ENCODE measurements around the gene KRT73. TPM values are rescaled to one million over a fixed set of nuclear protein-coding genes. Genes with fewer than 3 reads are reported as not detected.

KRT73 gene
- polyA plus RNA-seq, 1 experiment, result not detected

- DNase-seq (ENCODE audit: low read depth), result no peak
- POLR2A ChIA-PET, result no interaction called here
- no peak for TF ChIP-seq CTCF (IDR thresholded peaks at IDR 0.05; ENCODE audit: insufficient read depth, low read depth, low read length)
- Histone ChIP-seq H3K4me3 (ENCODE audit: low read depth, low read length) (no peak overlapping the region), H3K27me3 (ENCODE audit: control insufficient read depth, insufficient read depth, low read length) (peaks cover 13% of the 10 kb centered on the region), H3K36me3 (ENCODE audit: control insufficient read depth, insufficient read depth, low read length) (no peaks in the 10 kb centered on the region)
- CTCF ChIA-PET, result interaction anchor here (0.8 kb wide), 1 partner anchor 315 kb away, joined by 3 read pairs; no protein-coding TSS in a partner anchor
Measured at GRCh38 chr12:52570511-52570910, 47.8 kb downstream of the KRT73 start.

GRCh38 chr12:52568111-52568510, 50.2 kb downstream of the KRT73 start:
- no peak for TF ChIP-seq CTCF (IDR thresholded peaks at IDR 0.05; ENCODE audit: insufficient read depth, low read depth, low read length)
- ChIA-PET POLR2A (no interaction called here), CTCF (interaction anchor here (1.2 kb wide), 1 partner anchor 311 kb away, joined by 4 read pairs; no protein-coding TSS in a partner anchor)
- Histone ChIP-seq H3K27me3 (ENCODE audit: control insufficient read depth, insufficient read depth, low read length) (peaks cover 17% of the 10 kb centered on the region), H3K36me3 (ENCODE audit: control insufficient read depth, insufficient read depth, low read length) (no peaks in the 10 kb centered on the region), H3K4me3 (ENCODE audit: low read depth, low read length) (no peak overlapping the region)
- no peak for DNase-seq (ENCODE audit: low read depth)

- H3K4me3 ChIP-seq (ENCODE audit: low read depth, low read length), result no peak overlapping the region
- CTCF ChIA-PET, result interaction anchor here (0.7 to 1.1 kb wide), 3 partner anchors 59 to 312 kb away, joined by 3 read pairs; no protein-coding TSS in a partner anchor
- no peak for TF ChIP-seq CTCF (IDR thresholded peaks at IDR 0.05; ENCODE audit: insufficient read depth, low read depth, low read length)
- H3K27me3 ChIP-seq (ENCODE audit: control insufficient read depth, insufficient read depth, low read length), result peaks cover 20% of the 10 kb centered on the region
- no peaks in the 10 kb centered on the region for H3K36me3 ChIP-seq (ENCODE audit: control insufficient read depth, insufficient read depth, low read length)
- POLR2A ChIA-PET, result no interaction called here
- DNase-seq (ENCODE audit: low read depth), result no peak
Measured at GRCh38 chr12:52566847-52567291, 51.5 kb downstream of the KRT73 start.

- Histone ChIP-seq H3K4me3 (ENCODE audit: low read depth, low read length) (no peak overlapping the region), H3K27me3 (ENCODE audit: control insufficient read depth, insufficient read depth, low read length) (peaks cover 27% of the 10 kb centered on the region), H3K36me3 (ENCODE audit: control insufficient read depth, insufficient read depth, low read length) (no peaks in the 10 kb centered on the region)
- DNase-seq (ENCODE audit: low read depth), result no peak
- CTCF ChIA-PET, result interaction anchor here (1.6 kb wide), 1 partner anchor 173 kb away, joined by 3 read pairs; no protein-coding TSS in a partner anchor
- POLR2A ChIA-PET, result no interaction called here
- no peak for TF ChIP-seq CTCF (IDR thresholded peaks at IDR 0.05; ENCODE audit: insufficient read depth, low read depth, low read length)
Measured at GRCh38 chr12:52564582-52564981, 53.8 kb downstream of the KRT73 start.

- H3K36me3 ChIP-seq (ENCODE audit: control insufficient read depth, insufficient read depth, low read length), result no peaks in the 10 kb centered on the region
- DNase-seq (ENCODE audit: low read depth), result no peak
- CTCF ChIA-PET, result interaction anchor here (1.2 to 1.3 kb wide), 2 partner anchors 10 to 13 kb away, joined by 3 to 5 read pairs; no protein-coding TSS in a partner anchor
- peak; percentile 20; the same call in 1 of the 2 replicates for TF ChIP-seq CTCF (IDR thresholded peaks at IDR 0.05; ENCODE audit: insufficient read depth, low read depth, low read length)
- peaks cover 32% of the 10 kb centered on the region for H3K27me3 ChIP-seq (ENCODE audit: control insufficient read depth, insufficient read depth, low read length)
- POLR2A ChIA-PET, result no interaction called here
- H3K4me3 ChIP-seq (ENCODE audit: low read depth, low read length), result no peak overlapping the region
Measured at GRCh38 chr12:52561880-52562449, 56.4 kb downstream of the KRT73 start.

Data from BJ (cell line).